Measurements from ENCODE around the gene HADHB.

HADHB gene

GRCh38 chr2:26216587-26216986 lies 28.2 kb upstream of the HADHB start:
- H3K27ac ChIP-seq (ENCODE audit: low read depth, low read length), result no peak overlapping the region
- H3K36me3 ChIP-seq (ENCODE audit: control insufficient read depth in 1 of 2, insufficient read depth in 2 of 2, low read length in 2 of 2), result peaks cover 51 to 87% of the 10 kb centered on the region in 2 donors
- H3K4me1 ChIP-seq (ENCODE audit: control insufficient read depth in 1 of 2, insufficient read depth in 2 of 2, low read length in 2 of 2), result no peaks in the 10 kb centered on the region
- H3K9me3 ChIP-seq (ENCODE audit: control insufficient read depth in 1 of 2, low read length in 2 of 2), result no peaks in the 10 kb centered on the region
- H3K4me3 ChIP-seq (ENCODE audit: low read depth in 1 of 2, low read length in 2 of 2), result no peak overlapping the region
- no peaks in the 10 kb centered on the region for H3K27me3 ChIP-seq (ENCODE audit: control insufficient read depth in 1 of 2, insufficient read depth in 2 of 2, low read length in 2 of 2)
- H3K9ac ChIP-seq (ENCODE audit: low read depth in 1 of 2, low read length in 2 of 2), result no peak overlapping the region

- Histone ChIP-seq H3K36me3 (ENCODE audit: control insufficient read depth in 1 of 2, insufficient read depth in 2 of 2, low read length in 2 of 2) (peaks cover 51 to 87% of the 10 kb centered on the region in 2 donors), H3K4me1 (ENCODE audit: control insufficient read depth in 1 of 2, insufficient read depth in 2 of 2, low read length in 2 of 2) (no peaks in the 10 kb centered on the region), H3K27ac (ENCODE audit: low read depth, low read length) (no peak overlapping the region), H3K4me3 (ENCODE audit: low read depth in 1 of 2, low read length in 2 of 2) (no peak overlapping the region), H3K9ac (ENCODE audit: low read depth in 1 of 2, low read length in 2 of 2) (no peak overlapping the region), H3K9me3 (ENCODE audit: control insufficient read depth in 1 of 2, low read length in 2 of 2) (no peaks in the 10 kb centered on the region), H3K27me3 (ENCODE audit: control insufficient read depth in 1 of 2, insufficient read depth in 2 of 2, low read length in 2 of 2) (no peaks in the 10 kb centered on the region)
Observed at GRCh38 chr2:26217720-26218119, 27.0 kb upstream of the HADHB start.

- Histone ChIP-seq H3K4me1 (ENCODE audit: control insufficient read depth in 1 of 2, insufficient read depth in 2 of 2, low read length in 2 of 2) (no peaks in the 10 kb centered on the region), H3K9me3 (ENCODE audit: control insufficient read depth in 1 of 2, low read length in 2 of 2) (no peaks in the 10 kb centered on the region), H3K27me3 (ENCODE audit: control insufficient read depth in 1 of 2, insufficient read depth in 2 of 2, low read length in 2 of 2) (no peaks in the 10 kb centered on the region), H3K9ac (ENCODE audit: low read depth in 1 of 2, low read length in 2 of 2) (no peak overlapping the region), H3K27ac (ENCODE audit: low read depth, low read length) (no peak overlapping the region), H3K4me3 (ENCODE audit: low read depth in 1 of 2, low read length in 2 of 2) (no peak overlapping the region), H3K36me3 (ENCODE audit: control insufficient read depth in 1 of 2, insufficient read depth in 2 of 2, low read length in 2 of 2) (peaks cover 30 to 48% of the 10 kb centered on the region in 2 donors)
Observed at GRCh38 chr2:26223018-26223417, 21.7 kb upstream of the HADHB start.

GRCh38 chr2:26224095-26224494 lies 20.6 kb upstream of the HADHB start:
- Histone ChIP-seq H3K9ac (ENCODE audit: low read depth in 1 of 2, low read length in 2 of 2) (no peak overlapping the region), H3K27ac (ENCODE audit: low read depth, low read length) (no peak overlapping the region), H3K9me3 (ENCODE audit: control insufficient read depth in 1 of 2, low read length in 2 of 2) (no peaks in the 10 kb centered on the region), H3K4me3 (ENCODE audit: low read depth in 1 of 2, low read length in 2 of 2) (no peak overlapping the region), H3K36me3 (ENCODE audit: control insufficient read depth in 1 of 2, insufficient read depth in 2 of 2, low read length in 2 of 2) (peaks cover 33 to 55% of the 10 kb centered on the region in 2 donors), H3K27me3 (ENCODE audit: control insufficient read depth in 1 of 2, insufficient read depth in 2 of 2, low read length in 2 of 2) (no peaks in the 10 kb centered on the region), H3K4me1 (ENCODE audit: control insufficient read depth in 1 of 2, insufficient read depth in 2 of 2, low read length in 2 of 2) (no peaks in the 10 kb centered on the region)

- H3K36me3 ChIP-seq (ENCODE audit: control insufficient read depth in 1 of 2, insufficient read depth in 2 of 2, low read length in 2 of 2), result peaks cover 52 to 62% of the 10 kb centered on the region in 2 donors
- no peaks in the 10 kb centered on the region for H3K27me3 ChIP-seq (ENCODE audit: control insufficient read depth in 1 of 2, insufficient read depth in 2 of 2, low read length in 2 of 2)
- H3K4me3 ChIP-seq (ENCODE audit: low read depth in 1 of 2, low read length in 2 of 2), result no peak overlapping the region
- H3K4me1 ChIP-seq (ENCODE audit: control insufficient read depth in 1 of 2, insufficient read depth in 2 of 2, low read length in 2 of 2), result no peaks in the 10 kb centered on the region
- H3K9ac ChIP-seq (ENCODE audit: low read depth in 1 of 2, low read length in 2 of 2), result no peak overlapping the region
- no peak overlapping the region for H3K27ac ChIP-seq (ENCODE audit: low read depth, low read length)
- H3K9me3 ChIP-seq (ENCODE audit: control insufficient read depth in 1 of 2, low read length in 2 of 2), result no peaks in the 10 kb centered on the region
Observed at GRCh38 chr2:26229595-26229994, 15.1 kb upstream of the HADHB start.

- Histone ChIP-seq H3K9ac (ENCODE audit: low read depth in 1 of 2, low read length in 2 of 2) (no peak overlapping the region), H3K27me3 (ENCODE audit: control insufficient read depth in 1 of 2, insufficient read depth in 2 of 2, low read length in 2 of 2) (no peaks in the 10 kb centered on the region), H3K4me1 (ENCODE audit: control insufficient read depth in 1 of 2, insufficient read depth in 2 of 2, low read length in 2 of 2) (peaks cover 0 to 4% of the 10 kb centered on the region in 2 donors), H3K27ac (ENCODE audit: low read depth, low read length) (no peak overlapping the region), H3K4me3 (ENCODE audit: low read depth in 1 of 2, low read length in 2 of 2) (no peak overlapping the region), H3K9me3 (ENCODE audit: control insufficient read depth in 1 of 2, low read length in 2 of 2) (no peaks in the 10 kb centered on the region), H3K36me3 (ENCODE audit: control insufficient read depth in 1 of 2, insufficient read depth in 2 of 2, low read length in 2 of 2) (peaks cover 60 to 72% of the 10 kb centered on the region in 2 donors)
Observed at GRCh38 chr2:26230806-26231205, 13.9 kb upstream of the HADHB start.

- no peaks in the 10 kb centered on the region for H3K27me3 ChIP-seq (ENCODE audit: control insufficient read depth in 1 of 2, insufficient read depth in 2 of 2, low read length in 2 of 2)
- H3K4me1 ChIP-seq (ENCODE audit: control insufficient read depth in 1 of 2, insufficient read depth in 2 of 2, low read length in 2 of 2), result peaks cover 24 to 33% of the 10 kb centered on the region in 2 donors
- H3K9me3 ChIP-seq (ENCODE audit: control insufficient read depth in 1 of 2, low read length in 2 of 2), result no peaks in the 10 kb centered on the region
- no peak overlapping the region for H3K4me3 ChIP-seq (ENCODE audit: low read depth in 1 of 2, low read length in 2 of 2)
- no peak overlapping the region for H3K27ac ChIP-seq (ENCODE audit: low read depth, low read length)
- no peak overlapping the region for H3K9ac ChIP-seq (ENCODE audit: low read depth in 1 of 2, low read length in 2 of 2)
- peaks cover 55 to 74% of the 10 kb centered on the region in 2 donors for H3K36me3 ChIP-seq (ENCODE audit: control insufficient read depth in 1 of 2, insufficient read depth in 2 of 2, low read length in 2 of 2)
Observed at GRCh38 chr2:26235089-26235488, 9.7 kb upstream of the HADHB start.

- H3K9me3 ChIP-seq (ENCODE audit: control insufficient read depth in 1 of 2, low read length in 2 of 2), result no peaks in the 10 kb centered on the region
- H3K27ac ChIP-seq (ENCODE audit: low read depth, low read length), result no peak overlapping the region
- no peaks in the 10 kb centered on the region for H3K27me3 ChIP-seq (ENCODE audit: control insufficient read depth in 1 of 2, insufficient read depth in 2 of 2, low read length in 2 of 2)
- no peak overlapping the region for H3K9ac ChIP-seq (ENCODE audit: low read depth in 1 of 2, low read length in 2 of 2)
- H3K4me3 ChIP-seq (ENCODE audit: low read depth in 1 of 2, low read length in 2 of 2), result no peak overlapping the region
- peaks cover 41 to 49% of the 10 kb centered on the region in 2 donors for H3K36me3 ChIP-seq (ENCODE audit: control insufficient read depth in 1 of 2, insufficient read depth in 2 of 2, low read length in 2 of 2)
- H3K4me1 ChIP-seq (ENCODE audit: control insufficient read depth in 1 of 2, insufficient read depth in 2 of 2, low read length in 2 of 2), result peaks cover 35 to 51% of the 10 kb centered on the region in 2 donors
Observed at GRCh38 chr2:26237868-26238267, 6.9 kb upstream of the HADHB start.

GRCh38 chr2:26238311-26238958 lies 6.3 kb upstream of the HADHB start:
- Histone ChIP-seq H3K36me3 (ENCODE audit: control insufficient read depth in 1 of 2, insufficient read depth in 2 of 2, low read length in 2 of 2) (peaks cover 35 to 43% of the 10 kb centered on the region in 2 donors), H3K9ac (ENCODE audit: low read depth in 1 of 2, low read length in 2 of 2) (no peak overlapping the region), H3K27me3 (ENCODE audit: control insufficient read depth in 1 of 2, insufficient read depth in 2 of 2, low read length in 2 of 2) (no peaks in the 10 kb centered on the region), H3K4me1 (ENCODE audit: control insufficient read depth in 1 of 2, insufficient read depth in 2 of 2, low read length in 2 of 2) (peaks cover 35 to 51% of the 10 kb centered on the region in 2 donors), H3K9me3 (ENCODE audit: control insufficient read depth in 1 of 2, low read length in 2 of 2) (no peaks in the 10 kb centered on the region), H3K4me3 (ENCODE audit: low read depth in 1 of 2, low read length in 2 of 2) (no peak overlapping the region), H3K27ac (ENCODE audit: low read depth, low read length) (no peak overlapping the region)

GRCh38 chr2:26241928-26242436 lies 2.8 kb upstream of the HADHB start:
- Histone ChIP-seq H3K4me3 (ENCODE audit: low read depth in 1 of 2, low read length in 2 of 2) (peak overlapping the region; percentile 99), H3K27ac (ENCODE audit: low read depth, low read length) (no peak overlapping the region), H3K9ac (ENCODE audit: low read depth in 1 of 2, low read length in 2 of 2) (peak overlapping the region; percentile 49 to 97), H3K4me1 (ENCODE audit: control insufficient read depth in 1 of 2, insufficient read depth in 2 of 2, low read length in 2 of 2) (peaks cover 51 to 55% of the 10 kb centered on the region in 2 donors), H3K27me3 (ENCODE audit: control insufficient read depth in 1 of 2, insufficient read depth in 2 of 2, low read length in 2 of 2) (no peaks in the 10 kb centered on the region), H3K9me3 (ENCODE audit: control insufficient read depth in 1 of 2, low read length in 2 of 2) (no peaks in the 10 kb centered on the region), H3K36me3 (ENCODE audit: control insufficient read depth in 1 of 2, insufficient read depth in 2 of 2, low read length in 2 of 2) (peaks cover 11 to 15% of the 10 kb centered on the region in 2 donors)

All from duodenal mucosa (tissue), 2 donors.